HG03025 (cell line): ENCODE data around the gene PDE3A.

ENCODE experiments used
- ATAC-seq: cut with Tn5 transposase; IDR thresholded peaks from one replicate; pipeline ENCODE4 v1.9.1; 2021; ENCODE audit warnings: mild to moderate bottlenecking, moderate library complexity; ENCODE audit not compliant: unreplicated experiment, low FRiP score

The PDE3A gene

DNA sequence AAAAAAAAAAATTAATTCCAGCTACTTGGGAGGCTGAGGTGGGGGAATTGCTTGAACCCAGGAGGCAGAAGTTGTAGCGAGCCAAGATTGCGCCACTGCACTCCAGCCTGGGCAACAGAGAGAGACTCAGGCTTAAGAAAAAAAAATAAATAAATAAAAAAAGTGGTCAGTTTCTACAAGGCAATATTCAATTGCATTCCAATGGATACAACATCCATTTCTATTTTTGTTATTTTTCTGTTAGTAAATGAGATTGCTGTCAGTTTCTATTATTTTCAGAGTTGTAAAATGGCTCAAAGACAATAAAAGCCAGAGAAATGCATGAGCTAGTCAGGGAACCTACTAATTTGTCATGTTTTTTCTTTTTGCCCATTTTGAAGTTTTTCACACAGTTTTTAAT, 119.2 kb downstream of the PDE3A start:
- ATAC-seq = no peak

DNA sequence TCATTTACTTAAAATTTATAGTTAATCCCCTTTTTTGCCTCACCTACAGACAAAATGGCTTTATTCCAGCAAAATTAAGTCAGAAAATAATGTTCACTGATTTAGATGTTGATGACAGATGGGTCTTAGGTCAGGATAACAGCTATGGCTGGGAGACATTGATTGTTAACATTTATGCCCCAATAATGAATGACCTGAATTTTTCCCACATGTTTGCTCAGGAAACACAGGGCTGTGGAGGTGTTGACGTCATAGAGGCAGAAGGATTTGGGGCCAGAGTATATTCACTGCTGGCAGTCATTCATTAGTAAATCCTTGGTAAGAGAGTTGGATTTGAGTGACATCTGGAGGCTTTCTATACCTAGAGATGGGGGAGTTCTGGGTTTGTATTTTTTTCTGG, 121.3 kb downstream of the PDE3A start:
- ATAC-seq = no peak

DNA sequence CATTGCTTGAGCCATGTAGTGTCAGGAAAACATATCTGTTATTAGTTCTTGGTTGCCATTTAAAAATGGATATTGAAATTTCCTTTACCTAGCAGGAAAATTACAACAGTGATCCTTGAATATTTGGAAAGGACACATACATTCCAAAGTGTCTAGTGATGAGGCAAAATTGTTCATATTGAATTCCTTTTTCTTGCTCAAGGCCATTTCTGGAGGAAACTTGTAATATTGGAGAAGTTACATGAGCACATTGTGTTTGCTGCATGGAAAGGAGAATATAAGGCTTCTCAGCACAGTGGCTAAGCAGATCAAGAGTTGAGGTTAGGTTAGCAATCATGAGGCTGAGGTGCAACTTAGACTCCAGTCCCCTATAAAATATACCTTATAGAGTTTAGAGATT, 121.9 kb downstream of the PDE3A start:
- ATAC-seq = no peak

DNA sequence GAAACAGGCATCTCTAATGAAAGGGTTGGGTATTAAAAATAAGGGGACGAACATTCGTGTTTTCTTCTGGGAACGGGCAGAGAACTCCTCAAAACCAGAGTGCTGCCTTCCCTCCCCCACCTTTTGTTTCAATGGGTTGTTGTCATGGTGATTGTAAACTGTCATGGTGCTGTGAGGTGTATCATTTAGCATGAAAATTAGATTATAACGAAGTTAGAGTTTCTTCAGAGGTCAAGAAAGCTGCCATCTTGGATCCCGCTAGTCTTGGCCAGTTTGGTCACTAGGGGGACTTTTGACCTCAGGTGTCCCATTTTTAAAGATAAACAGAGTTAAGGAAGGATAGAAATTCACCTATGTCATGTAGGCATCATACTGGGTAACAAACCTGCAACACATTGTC, 123.0 kb downstream of the PDE3A start:
- no peak for ATAC-seq

GRCh38 chr12:20492251-20492760, 124.0 kb downstream of the PDE3A start:
- ATAC-seq = no peak

- no peak for ATAC-seq
These were observed 125.6 kb downstream of the PDE3A start for GRCh38 chr12:20493934-20494333.

- ATAC-seq = no peak
These were observed 126.5 kb downstream of the PDE3A start for GRCh38 chr12:20494851-20495250.

GRCh38 chr12:20495997-20496396, 127.7 kb downstream of the PDE3A start:
- ATAC-seq = no peak

- no peak for ATAC-seq
These were observed 129.4 kb downstream of the PDE3A start for GRCh38 chr12:20497707-20498106.

DNA sequence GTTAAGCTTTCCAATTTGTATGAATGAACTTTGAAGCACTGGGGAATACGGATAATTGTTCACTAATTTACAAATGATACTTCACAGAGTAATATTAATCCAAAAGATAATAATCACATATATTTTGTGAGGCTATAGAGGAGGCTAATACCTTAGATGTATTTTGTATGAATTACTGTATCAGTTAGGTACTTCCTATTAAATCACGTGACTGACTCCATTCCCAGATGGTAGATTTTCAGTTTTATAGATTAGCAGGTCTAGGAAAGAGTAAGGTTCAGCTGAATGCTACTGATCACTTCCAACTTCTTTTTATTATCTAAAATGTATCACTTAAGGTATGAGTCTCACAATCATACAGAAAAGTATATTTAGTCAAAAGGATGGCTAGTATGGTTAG, 133.6 kb downstream of the PDE3A start:
- ATAC-seq = no peak

DNA sequence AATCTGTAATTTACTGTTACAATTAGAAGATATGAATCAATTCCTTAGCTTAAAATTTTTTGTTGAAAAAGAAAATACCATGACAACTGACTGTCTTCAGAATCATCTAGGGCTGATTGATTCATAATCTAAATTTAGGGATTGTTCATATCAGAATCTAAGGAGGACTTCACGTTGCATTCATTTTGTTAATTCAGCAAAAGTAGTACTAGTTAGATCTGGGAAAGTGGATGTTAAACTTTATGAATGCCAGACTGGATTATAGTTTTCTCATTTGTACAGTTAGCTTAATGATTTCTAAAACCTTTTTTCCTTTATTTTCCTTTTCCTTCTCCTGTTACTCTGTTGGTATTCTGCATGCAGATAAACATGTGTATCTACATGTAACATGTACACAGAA, 135.5 kb downstream of the PDE3A start:
- no peak for ATAC-seq

- ATAC-seq = no peak
These were observed 136.7 kb downstream of the PDE3A start for GRCh38 chr12:20505056-20505455.

DNA sequence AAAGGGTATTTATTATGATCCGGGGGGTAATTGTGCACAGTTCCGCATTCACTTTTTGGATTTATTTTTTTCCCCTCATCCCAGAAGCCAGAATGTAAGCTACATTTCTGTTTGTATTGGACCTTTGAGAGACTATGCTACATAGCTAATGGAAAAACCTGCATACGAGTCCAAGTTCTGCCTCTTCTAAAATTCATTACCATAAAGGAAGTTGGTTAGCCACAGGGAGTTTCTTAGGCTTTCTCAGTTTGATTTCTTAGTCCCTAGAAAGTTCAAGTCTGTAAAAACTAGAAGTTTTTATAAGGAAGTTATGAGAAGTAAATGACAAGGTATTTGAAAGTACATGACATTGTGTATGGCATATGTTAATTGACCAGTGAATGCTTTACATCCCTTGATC, 138.7 kb downstream of the PDE3A start:
- ATAC-seq = no peak

DNA sequence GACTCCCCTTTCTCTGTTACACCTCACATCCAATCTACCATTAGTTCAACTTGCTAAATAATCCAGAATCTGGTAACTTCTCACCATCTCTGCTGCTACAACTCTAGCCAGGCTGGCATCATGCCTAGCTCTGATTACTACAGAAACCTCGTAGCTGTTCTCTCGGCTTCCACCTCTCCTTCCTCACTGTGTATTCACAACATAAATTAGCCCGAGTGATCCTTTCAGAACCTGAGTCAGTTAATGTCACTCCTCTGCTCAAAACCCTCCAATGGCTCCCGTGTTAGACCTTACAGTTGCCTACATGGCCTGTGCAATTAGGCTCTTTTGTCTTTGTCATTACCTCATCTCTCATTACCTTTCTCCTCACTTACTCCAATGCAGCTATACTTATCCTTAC, 139.4 kb downstream of the PDE3A start:
- no peak for ATAC-seq

GRCh38 chr12:20508359-20508758, 140.0 kb downstream of the PDE3A start:
- ATAC-seq = no peak

GRCh38 chr12:20508962-20509361, 140.6 kb downstream of the PDE3A start:
- no peak for ATAC-seq

- no peak for ATAC-seq
These were observed 142.5 kb downstream of the PDE3A start for GRCh38 chr12:20510811-20511210.

- no peak for ATAC-seq
These were observed 144.9 kb downstream of the PDE3A start for GRCh38 chr12:20513189-20513588.

GRCh38 chr12:20514598-20514997, 146.3 kb downstream of the PDE3A start:
- ATAC-seq = no peak

DNA sequence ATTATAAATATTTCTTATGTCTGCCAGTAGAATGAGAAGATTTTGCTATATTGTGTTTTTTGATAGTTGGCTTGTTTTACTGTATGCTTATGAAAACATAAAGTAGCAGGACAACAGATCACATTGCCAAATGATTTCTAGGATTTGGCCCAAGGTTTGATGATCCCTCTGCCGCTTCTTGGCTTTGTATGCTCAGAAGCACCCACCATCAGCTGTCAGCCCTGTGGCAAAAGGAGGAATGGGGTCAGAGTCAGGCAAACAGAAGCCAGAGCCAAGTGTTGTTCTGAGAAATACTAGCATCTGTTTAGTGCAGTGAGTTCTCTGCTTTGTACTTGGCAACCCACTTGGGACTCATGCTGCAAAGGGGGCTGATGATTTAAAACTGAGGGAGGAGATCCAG, 152.2 kb downstream of the PDE3A start:
- no peak for ATAC-seq

DNA sequence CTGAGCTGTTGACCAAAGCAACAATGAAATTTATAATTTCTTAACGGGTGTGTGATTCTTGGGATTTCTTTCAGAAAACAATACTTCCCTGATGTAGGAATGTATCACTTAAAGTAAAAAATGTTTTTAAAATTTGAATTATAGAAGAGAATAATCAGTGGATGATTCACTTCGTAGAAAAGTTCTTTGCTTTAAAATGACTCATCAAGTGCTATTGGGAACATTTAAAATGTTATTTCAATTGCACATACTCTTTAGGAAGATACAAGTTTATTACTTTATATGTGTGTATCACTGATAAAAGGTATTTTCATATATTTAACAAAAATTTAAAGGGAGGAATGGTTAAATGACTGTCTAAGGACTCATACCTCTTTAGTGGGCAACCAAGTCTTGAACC, 155.3 kb downstream of the PDE3A start:
- ATAC-seq = no peak

DNA sequence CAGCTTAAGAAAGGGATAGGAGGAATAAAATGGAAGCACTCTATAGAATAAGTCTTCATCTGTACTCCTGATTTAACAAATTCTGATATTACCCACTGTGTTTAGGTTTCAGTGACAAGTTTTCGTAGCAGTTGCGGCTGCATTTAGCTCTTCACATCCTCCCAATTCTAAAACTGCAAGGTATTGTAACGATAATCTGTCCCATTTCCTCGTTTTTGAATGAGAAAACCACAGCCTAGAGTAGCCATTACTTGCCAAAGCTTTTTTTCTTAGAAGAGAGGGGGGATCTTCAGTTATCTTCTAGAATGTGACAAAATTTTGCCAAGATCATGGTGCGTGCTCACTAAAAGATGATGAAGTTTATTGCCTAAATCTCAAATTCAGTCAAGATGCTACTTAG, 155.8 kb downstream of the PDE3A start:
- ATAC-seq = no peak

DNA sequence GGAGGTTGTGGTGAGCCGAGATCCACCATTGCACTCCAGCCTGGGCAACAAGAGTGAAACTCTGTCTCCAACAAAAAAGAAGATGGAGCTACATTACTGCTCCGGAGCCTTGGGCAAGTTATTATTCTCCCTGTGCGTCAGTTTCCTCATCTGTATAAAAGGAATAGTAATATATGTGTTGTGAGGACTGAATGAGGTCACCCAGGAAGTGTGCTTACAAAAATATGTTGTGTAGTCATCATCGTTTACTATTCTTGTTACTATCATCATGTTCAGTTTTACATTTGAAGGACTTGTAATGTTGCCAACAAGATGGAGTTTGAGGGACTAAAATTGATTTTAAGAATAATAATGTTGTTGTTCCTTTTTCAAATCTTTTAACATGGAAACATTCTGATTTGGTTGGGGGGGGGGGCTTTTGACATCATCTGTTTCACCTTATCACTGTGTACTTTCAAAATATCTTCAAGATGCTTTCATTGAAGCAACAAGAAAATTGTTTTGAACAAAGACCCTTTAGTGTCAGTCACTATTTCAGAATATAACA, 156.8 kb downstream of the PDE3A start:
- ATAC-seq = no peak
